Smooth muscle cell (in vitro differentiated cells): ENCODE data around the gene ECEL1. TPM values are rescaled to one million over a fixed set of nuclear protein-coding genes. Genes with fewer than 3 reads are reported as not detected.
A peak's percentile ranks its signal among the peaks of the same experiment; 100 is the strongest.
"Not testable (repeated sequence)": the region's sequence is repeated elsewhere in the genome, so short reads cannot be mapped to it uniquely, and the experiment has no call there.

Source experiments
- DNase-seq: peaks from one replicate; lab custom pipeline; 2025; ENCODE audit not compliant: unreplicated experiment; lab: John Stamatoyannopoulos, UW
- H2AFZ ChIP-seq: fragments of 200-600 bp; sonication (generic); 2 replicates; pipeline ENCODE4 v1.6.0; 2016; ENCODE audit warnings: antibody characterized with exemption, low read depth, mild to moderate bottlenecking
- H3F3A ChIP-seq: fragments of 200-600 bp; sonication (generic); 2 replicates; pipeline ENCODE4 v1.6.0; 2017; ENCODE audit warnings: antibody characterized with exemption, low read depth
- H3K27ac ChIP-seq: fragments of 200-600 bp; sonication (generic); 2 replicates; pipeline ENCODE4 v1.5.1; 2016; ENCODE audit warnings: low read depth, mild to moderate bottlenecking
- H3K27me3 ChIP-seq: fragments of 200-600 bp; sonication (generic); 2 replicates; pipeline ENCODE4 v1.6.1; 2016; ENCODE audit warnings: low read depth, mild to moderate bottlenecking
- H3K36me3 ChIP-seq: fragments of 200-600 bp; sonication (generic); 2 replicates; pipeline ENCODE4 v1.5.1; 2016; ENCODE audit warnings: low read depth
- H3K4me1 ChIP-seq: fragments of 200-600 bp; sonication (generic); 2 replicates; pipeline ENCODE4 v1.5.1; 2016; ENCODE audit warnings: low read depth
- H3K4me2 ChIP-seq: fragments of 200-600 bp; sonication (generic); 2 replicates; pipeline ENCODE4 v1.6.0; 2016; ENCODE audit warnings: mild to moderate bottlenecking
- H3K4me3 ChIP-seq: fragments of 200-600 bp; sonication (generic); 2 replicates; pipeline ENCODE4 v1.5.1; 2016; ENCODE audit warnings: mild to moderate bottlenecking
- H3K79me2 ChIP-seq: fragments of 200-600 bp; sonication (generic); 2 replicates; pipeline ENCODE4 v1.6.0; 2016; ENCODE audit warnings: low read depth, mild to moderate bottlenecking
- H3K9ac ChIP-seq: fragments of 200-600 bp; sonication (generic); 2 replicates; pipeline ENCODE4 v1.6.0; 2016; ENCODE audit warnings: low read depth
- H3K9me3 ChIP-seq: fragments of 200-600 bp; sonication (generic); replicated peaks from 2 replicates; pipeline ENCODE4 v1.5.1; 2016; ENCODE audit warnings: low read depth
- H4K20me1 ChIP-seq: fragments of 200-600 bp; sonication (generic); 2 replicates; pipeline ENCODE4 v1.6.0; 2016; ENCODE audit warnings: low read depth
- CTCF ChIP-seq: fragments of 200-600 bp; sonication (generic); IDR thresholded peaks from 2 replicates; pipeline ENCODE4 v1.5.1; 2017; ENCODE audit warnings: borderline replicate concordance, mild to moderate bottlenecking, antibody characterized with exemption; ENCODE audit not compliant: insufficient read depth, poor library complexity, severe bottlenecking
- WGBS: methylation state at CpG from one replicate; pipeline ENCODE4 v1.1.7; 2016; ENCODE audit warnings: low lambda C conversion rate; 5-methylcytosine and 5-hydroxymethylcytosine counted together
- polyA plus RNA-seq: library from polyadenylated mRNA; unstranded; fragments of >200 nt; fragmentation: Nextera tagmentation; extraction: Ambion mirVana; gene quantifications from 2 replicates; pipeline ENCODE4 v1.2.1, GENCODE V29; 2016
- total RNA-seq: library from RNA; depleted of rRNA; stranded (reverse); fragments of >200 nt; gene quantifications from 2 replicates; pipeline ENCODE4 v1.2.3, GENCODE V29; 2014

ECEL1 gene
- total and polyA plus RNA-seq, 2 experiments from 2014 or later = not detected

DNA sequence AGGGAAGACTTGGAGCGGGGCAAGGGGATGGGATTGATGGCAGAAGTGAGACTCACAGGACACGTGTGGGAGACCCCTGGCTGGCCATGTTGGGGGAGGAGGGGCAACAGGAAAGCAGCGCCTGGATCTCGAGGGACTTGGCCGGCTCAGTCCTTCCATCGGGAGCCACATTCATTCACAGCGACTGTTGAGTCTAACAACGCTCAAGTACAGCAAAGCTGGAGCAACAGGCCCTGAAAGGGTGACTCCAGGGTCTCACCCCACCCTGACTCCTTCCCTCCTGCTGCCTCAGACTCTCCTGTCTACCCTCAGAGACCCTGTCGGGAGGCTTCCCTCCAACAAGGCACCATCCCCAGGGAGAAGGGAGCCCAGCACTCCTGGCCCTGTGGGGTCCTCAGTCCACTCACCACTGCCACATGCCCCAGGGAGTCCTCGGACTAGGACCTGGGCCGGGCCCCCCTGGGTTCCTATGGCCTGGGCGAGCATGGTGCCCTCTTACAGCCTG is 46.4 kb downstream of the ECEL1 start:
- WGBS = 85% methylated on average over 12 of the region's 12 CpGs
- H3K27me3 ChIP-seq = no peaks in the 10 kb centered on the region
- H3K27ac ChIP-seq = no peak overlapping the region
- TF ChIP-seq CTCF = no peak
- H3K9me3 ChIP-seq = no peaks in the 10 kb centered on the region
- DNase-seq = no peak
- no peak overlapping the region for H3K9ac ChIP-seq
- no peaks in the 10 kb centered on the region for H3K79me2 ChIP-seq
- no peak overlapping the region for H3K4me3 ChIP-seq
- no peaks in the 10 kb centered on the region for H3K4me1 ChIP-seq
- no peaks in the 10 kb centered on the region for H3F3A ChIP-seq
- H4K20me1 ChIP-seq = no peaks in the 10 kb centered on the region
- H3K4me2 ChIP-seq = no peak overlapping the region
- H2AFZ ChIP-seq = no peak overlapping the region
- no peaks in the 10 kb centered on the region for H3K36me3 ChIP-seq

DNA sequence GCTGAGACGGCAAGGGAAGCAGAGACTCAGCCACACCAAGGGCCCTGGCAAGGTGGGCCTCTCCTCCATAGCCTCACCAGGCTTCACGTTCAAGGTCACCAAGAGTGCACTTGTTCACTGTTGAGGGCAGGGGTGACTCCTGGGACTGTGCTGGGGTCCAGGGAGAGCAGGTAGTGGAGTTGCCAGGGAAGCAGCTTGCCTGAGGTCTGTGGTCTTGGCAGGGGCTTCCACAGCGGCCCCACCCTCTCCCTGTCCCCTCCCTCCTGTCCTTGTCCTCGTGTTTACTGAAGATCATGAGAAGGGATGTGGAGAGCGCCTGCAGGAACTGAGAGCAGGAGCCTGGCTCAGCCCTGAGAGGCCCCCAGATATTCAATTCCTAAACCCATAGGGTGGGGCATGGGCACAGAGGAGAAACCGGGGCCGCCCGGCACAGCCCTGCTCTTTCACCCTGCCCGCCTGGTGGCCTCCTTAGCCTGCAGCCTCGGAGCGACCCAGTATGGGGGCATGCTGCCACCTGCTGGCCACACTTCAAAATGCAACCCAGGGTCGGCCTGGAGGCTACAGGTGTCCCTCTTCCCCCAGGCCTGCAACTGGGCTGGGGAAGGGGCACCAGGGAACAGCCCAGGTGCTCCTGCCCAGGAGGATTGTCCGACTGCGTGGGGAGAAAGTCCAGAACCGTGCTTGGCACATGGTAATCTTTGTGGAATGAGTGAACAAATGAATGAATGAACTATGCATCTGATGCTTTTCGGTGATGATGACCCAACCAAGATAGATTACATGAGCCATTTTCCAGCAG is 47.2 kb downstream of the ECEL1 start:
- not testable (repeated sequence) for H3K27ac ChIP-seq, H3K4me1 ChIP-seq, H3K79me2 ChIP-seq, H2AFZ ChIP-seq, H3K9me3 ChIP-seq, H3K27me3 ChIP-seq, H4K20me1 ChIP-seq, H3K4me2 ChIP-seq, H3K36me3 ChIP-seq, H3K4me3 ChIP-seq, H3F3A ChIP-seq, H3K9ac ChIP-seq
- peak; percentile 65 for DNase-seq
- 24% methylated on average over 13 of the region's 16 CpGs for WGBS
- TF ChIP-seq CTCF = peak; percentile 84

DNA sequence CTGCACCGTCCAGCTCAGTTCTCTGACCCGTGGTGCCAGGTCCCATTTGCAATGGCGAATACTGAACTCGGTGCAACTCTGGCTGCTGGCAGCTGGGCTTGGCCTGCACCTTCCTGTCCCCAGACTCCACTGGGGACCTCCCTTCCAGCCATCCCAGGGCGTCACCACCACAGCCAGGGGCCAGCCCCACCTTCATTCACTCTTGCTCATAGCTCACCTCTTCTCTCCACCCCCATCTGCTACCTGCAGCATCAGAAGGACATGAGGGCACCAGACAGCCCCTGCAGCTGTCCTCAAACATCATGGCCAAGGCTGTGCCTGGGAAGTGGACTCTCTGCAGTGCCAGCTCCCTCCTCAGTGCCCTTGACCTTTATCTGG is 47.9 kb downstream of the ECEL1 start:
- H3K36me3 ChIP-seq = no peaks in the 10 kb centered on the region
- peak; percentile 25 for TF ChIP-seq CTCF
- 100% methylated on average over 1 of the region's 5 CpGs for WGBS

More for the DNA sequence above, 47.9 kb downstream of the ECEL1 start:
- H3K4me2 ChIP-seq = no peak overlapping the region
- no peaks in the 10 kb centered on the region for H3K9me3 ChIP-seq
- H3K79me2 ChIP-seq = no peaks in the 10 kb centered on the region
- no peak overlapping the region for H3K9ac ChIP-seq
- no peak overlapping the region for H2AFZ ChIP-seq
- no peak for DNase-seq
- H4K20me1 ChIP-seq = no peaks in the 10 kb centered on the region
- no peaks in the 10 kb centered on the region for H3K4me1 ChIP-seq
- no peak overlapping the region for H3K27ac ChIP-seq
- no peaks in the 10 kb centered on the region for H3F3A ChIP-seq
- H3K27me3 ChIP-seq = no peaks in the 10 kb centered on the region
- H3K4me3 ChIP-seq = no peak overlapping the region
